Measurements from ENCODE around the gene TPK1. TPM values are rescaled to one million over a fixed set of nuclear protein-coding genes. Genes with fewer than 3 reads are reported as not detected.

The TPK1 gene
- total RNA-seq, 2 experiments from 2014 or later: 15.5 to 15.8 TPM

- ChIA-PET POLR2A (no interaction called here), CTCF (no interaction called here)
- H3K27ac Mint-ChIP-seq: no peak overlapping the region
- intact Hi-C loops (cut with micrococcal nuclease): no loop called here
- H3K4me1 Mint-ChIP-seq (ENCODE audit: low read depth): peaks cover 30% of the 10 kb centered on the region
- H3K4me3 Mint-ChIP-seq: no peak overlapping the region
- no peaks in the 10 kb centered on the region for H3K27me3 Mint-ChIP-seq
- DNase-seq: no peak
- peaks cover 2% of the 10 kb centered on the region for H3K36me3 Mint-ChIP-seq (ENCODE audit: low read depth)
- no peak for ATAC-seq
- H3K9me3 Mint-ChIP-seq: peaks cover 2% of the 10 kb centered on the region
- no peak for TF ChIP-seq CTCF (IDR thresholded peaks at IDR 0.05)
These were observed 58.6 kb downstream of the TPK1 start for GRCh38 chr7:144777005-144777839.

- ATAC-seq (no peak), DNase-seq (no peak)
- intact Hi-C loops (cut with micrococcal nuclease): no loop called here
- no peak for TF ChIP-seq CTCF (IDR thresholded peaks at IDR 0.05)
- Mint-ChIP-seq H3K27ac (no peak overlapping the region), H3K9me3 (peaks cover 2% of the 10 kb centered on the region), H3K4me1 (ENCODE audit: low read depth) (peaks cover 27% of the 10 kb centered on the region), H3K36me3 (ENCODE audit: low read depth) (peaks cover 2% of the 10 kb centered on the region), H3K27me3 (no peaks in the 10 kb centered on the region), H3K4me3 (no peak overlapping the region)
- POLR2A ChIA-PET: no interaction called here
- CTCF ChIA-PET: no interaction called here
These were observed 59.4 kb downstream of the TPK1 start for GRCh38 chr7:144776447-144776846.

- CTCF ChIA-PET: no interaction called here
- no peak for TF ChIP-seq CTCF (IDR thresholded peaks at IDR 0.05)
- no peak overlapping the region for H3K27ac Mint-ChIP-seq
- no peak for ATAC-seq
- DNase-seq: no peak
- peaks cover 31% of the 10 kb centered on the region for H3K4me1 Mint-ChIP-seq (ENCODE audit: low read depth)
- peaks cover 2% of the 10 kb centered on the region for H3K36me3 Mint-ChIP-seq (ENCODE audit: low read depth)
- POLR2A ChIA-PET: no interaction called here
- intact Hi-C loops (cut with micrococcal nuclease): no loop called here
- H3K27me3 Mint-ChIP-seq: no peaks in the 10 kb centered on the region
- no peak overlapping the region for H3K4me3 Mint-ChIP-seq
- peaks cover 2% of the 10 kb centered on the region for H3K9me3 Mint-ChIP-seq
These were observed 60.1 kb downstream of the TPK1 start for GRCh38 chr7:144775749-144776148.

- Mint-ChIP-seq H3K27ac (no peak overlapping the region), H3K27me3 (no peaks in the 10 kb centered on the region), H3K9me3 (no peaks in the 10 kb centered on the region), H3K4me3 (no peak overlapping the region), H3K36me3 (ENCODE audit: low read depth) (peaks cover 2% of the 10 kb centered on the region), H3K4me1 (ENCODE audit: low read depth) (peaks cover 19% of the 10 kb centered on the region)
- CTCF ChIA-PET: no interaction called here
- POLR2A ChIA-PET: no interaction called here
- no peak for ATAC-seq
- DNase-seq: no peak
- TF ChIP-seq CTCF (IDR thresholded peaks at IDR 0.05): no peak
- intact Hi-C loops (cut with micrococcal nuclease): no loop called here
These were observed 63.9 kb downstream of the TPK1 start for GRCh38 chr7:144771927-144772326.

- no peak for ATAC-seq
- peaks cover 2% of the 10 kb centered on the region for H3K36me3 Mint-ChIP-seq (ENCODE audit: low read depth)
- no peak for TF ChIP-seq CTCF (IDR thresholded peaks at IDR 0.05)
- H3K27ac Mint-ChIP-seq: no peak overlapping the region
- peaks cover 13% of the 10 kb centered on the region for H3K4me1 Mint-ChIP-seq (ENCODE audit: low read depth)
- no peaks in the 10 kb centered on the region for H3K27me3 Mint-ChIP-seq
- H3K9me3 Mint-ChIP-seq: no peaks in the 10 kb centered on the region
- ChIA-PET CTCF (interaction anchor here (1.2 kb wide), 1 partner anchor 9 kb away, joined by 4 read pairs; no protein-coding TSS in a partner anchor), POLR2A (no interaction called here)
- intact Hi-C loops (cut with micrococcal nuclease): no loop called here
- no peak for DNase-seq
- no peak overlapping the region for H3K4me3 Mint-ChIP-seq
These were observed 64.7 kb downstream of the TPK1 start for GRCh38 chr7:144771174-144771573.
